SK-N-SH (cell line): Measurements from ENCODE around the gene IDI2. TPM values are rescaled to one million over a fixed set of nuclear protein-coding genes. Genes with fewer than 3 reads are reported as not detected.

Experiments used
- CTCF ChIA-PET: fragments of 300-600, 350-600 bp; formaldehyde crosslinking; extraction: SDS; loops from one replicate; lab custom pipeline; 2021; lab: Yijun Ruan, JAX
- POLR2A ChIA-PET: fragments of 350-600 bp; sonication (Branson Sonifier 250); formaldehyde crosslinking; extraction: SDS; loops from one replicate; lab custom pipeline; 2020; ENCODE audit warnings: antibody characterized with exemption, inconsistent platforms; lab: Yijun Ruan, JAX
- DNase-seq: peaks from one replicate; pipeline ENCODE4 v3.0.0; 2012
- H2AFZ ChIP-seq: fragments of 200-600 bp; sonication (generic); 2 replicates; pipeline ENCODE4 v1.8.1; 2016; ENCODE audit warnings: antibody characterized with exemption, mild to moderate bottlenecking, low read depth
- H3F3A ChIP-seq: fragments of 200-600 bp; sonication (generic); replicated peaks from 2 replicates; pipeline ENCODE3; 2016; ENCODE audit warnings: antibody characterized with exemption, mild to moderate bottlenecking; ENCODE audit not compliant: insufficient read depth
- H3K27ac ChIP-seq, 2 experiments: fragments of 200-500 bp in 1 of 2; fragments of 200-600 bp in 1 of 2; sonication (Bioruptor generic) in 1 of 2; sonication (generic), shearing (Covaris generic) in 1 of 2; 2 replicates each; pipeline versions ENCODE4 v1.5.1 to v1.6.1; 2014 to 2016; ENCODE audit warnings: low read depth in 2 of 2, inconsistent platforms in 1 of 2, low read length in 1 of 2, mild to moderate bottlenecking in 1 of 2, mixed read lengths in 1 of 2
- H3K27me3 ChIP-seq: fragments of 200-600 bp; sonication (generic), shearing (Covaris generic); 2 replicates; pipeline ENCODE4 v1.6.1; 2016; ENCODE audit warnings: mixed run types; ENCODE audit not compliant: insufficient read depth
- H3K36me3 ChIP-seq, 2 experiments: fragments of 200-500 bp in 1 of 2; fragments of 200-600 bp in 1 of 2; sonication (Bioruptor generic) in 1 of 2; sonication (generic) in 1 of 2; replicated peaks in 1 of 2; 2 replicates each; pipeline versions ENCODE3 to v1.5.1; 2014 to 2016; ENCODE audit warnings: low read length in 1 of 2, mild to moderate bottlenecking in 1 of 2; ENCODE audit not compliant: insufficient read depth in 2 of 2, control insufficient read depth in 1 of 2
- H3K4me1 ChIP-seq, 2 experiments: fragments of 200-500 bp in 1 of 2; fragments of 200-600 bp in 1 of 2; sonication (Bioruptor generic) in 1 of 2; sonication (generic), shearing (Covaris generic) in 1 of 2; 2 replicates each; pipeline versions ENCODE4 v1.5.1 to v1.6.1; 2014 to 2016; ENCODE audit warnings: low read depth in 1 of 2, low read length in 1 of 2, mixed run types in 1 of 2; ENCODE audit not compliant: insufficient read depth in 2 of 2, control insufficient read depth in 1 of 2
- H3K4me2 ChIP-seq: fragments of 200-600 bp; sonication (generic), shearing (Covaris generic); 2 replicates; pipeline ENCODE4 v1.6.1; 2017; ENCODE audit warnings: mixed run types
- H3K4me3 ChIP-seq, 2 experiments: fragments of 200-500 bp in 1 of 2; fragments of 200-600 bp in 1 of 2; sonication (Bioruptor generic) in 1 of 2; sonication (generic), shearing (Covaris generic) in 1 of 2; 2 replicates each; pipeline versions ENCODE4 v1.5.1 to v1.8.1; 2014 to 2016; ENCODE audit warnings: low read depth in 2 of 2, inconsistent platforms in 1 of 2, low read length in 1 of 2, mild to moderate bottlenecking in 1 of 2, mixed read lengths in 1 of 2, moderate library complexity in 1 of 2
- H3K79me2 ChIP-seq: fragments of 200-600 bp; sonication (generic); 2 replicates; pipeline ENCODE4 v1.8.1; 2017; ENCODE audit warnings: mild to moderate bottlenecking; ENCODE audit not compliant: insufficient read depth
- H3K9ac ChIP-seq: fragments of 200-600 bp; sonication (generic); 2 replicates; pipeline ENCODE4 v1.6.1; 2017; ENCODE audit warnings: mixed run types
- H3K9me2 ChIP-seq: fragments of 200-600 bp; sonication (generic); 2 replicates; pipeline ENCODE4 v1.6.1; 2017; ENCODE audit warnings: mixed run types
- H3K9me3 ChIP-seq: fragments of 200-600 bp; sonication (generic); 2 replicates; pipeline ENCODE4 v1.6.1; 2017; ENCODE audit warnings: mixed run types, mild to moderate bottlenecking, moderate library complexity
- H4K20me1 ChIP-seq: fragments of 200-600 bp; sonication (generic); 2 replicates; pipeline ENCODE4 v1.6.1; 2017; ENCODE audit warnings: mild to moderate bottlenecking, mixed run types; ENCODE audit not compliant: insufficient read depth
- CHD2 ChIP-seq: fragments of 150-350 bp; IDR thresholded peaks from 2 replicates; pipeline ENCODE4 v1.6.1; 2018; ENCODE audit warnings: low read length; ENCODE audit not compliant: partially characterized antibody
- CTCF ChIP-seq: fragments of 200-600 bp; sonication (generic); IDR thresholded peaks from 2 replicates; pipeline ENCODE4 v1.6.1; 2017; ENCODE audit warnings: antibody characterized with exemption, mild to moderate bottlenecking, moderate library complexity
- ELF1 ChIP-seq: IDR thresholded peaks from 2 replicates; pipeline ENCODE4 v1.4.0; 2012
- EZH2phosphoT487 ChIP-seq: fragments of 200-600 bp; sonication (generic); IDR thresholded peaks from 2 replicates; pipeline ENCODE4 v1.6.1; 2017; ENCODE audit warnings: low read depth, mixed run types, mild to moderate bottlenecking, antibody characterized with exemption, moderate library complexity, borderline replicate concordance
- FOXM1 ChIP-seq: IDR thresholded peaks from 2 replicates; pipeline ENCODE4 v1.4.0; 2012; ENCODE audit warnings: low read depth, mild to moderate bottlenecking
- GATA2 ChIP-seq: sonication (generic); formaldehyde crosslinking; IDR thresholded peaks from 2 replicates; pipeline ENCODE4 v1.5.0; 2020; ENCODE audit warnings: mild to moderate bottlenecking, missing genetic modification reagents
- MAX ChIP-seq: IDR thresholded peaks from 2 replicates; pipeline ENCODE4 v1.4.0; 2012; ENCODE audit warnings: low read depth
- MEF2A ChIP-seq: IDR thresholded peaks from 2 replicates; pipeline ENCODE4 v1.4.0; 2012; ENCODE audit warnings: low read depth, borderline replicate concordance
- MXI1 ChIP-seq: IDR thresholded peaks from 2 replicates; pipeline ENCODE4 v1.6.1; 2012; ENCODE audit warnings: mild to moderate bottlenecking, low read depth, low read length, improper control_type of control experiment
- NRF1 ChIP-seq: IDR thresholded peaks from 2 replicates; pipeline ENCODE4 v1.6.1; 2012; ENCODE audit warnings: low read depth, mild to moderate bottlenecking, low read length
- POLR2AphosphoS5 ChIP-seq: IDR thresholded peaks from 2 replicates; pipeline ENCODE4 v1.6.1; 2012; ENCODE audit warnings: low read depth, low read length
- RAD21 ChIP-seq: IDR thresholded peaks from 2 replicates; pipeline ENCODE4 v1.6.1; 2012; ENCODE audit warnings: mild to moderate bottlenecking, low read length
- RCOR1 ChIP-seq: fragments of 150-350 bp; IDR thresholded peaks from 2 replicates; pipeline ENCODE4 v1.6.1; 2017; ENCODE audit warnings: antibody characterized with exemption, low read length
- TAF1 ChIP-seq: IDR thresholded peaks from 2 replicates; pipeline ENCODE4 v1.6.1; 2012; ENCODE audit warnings: low read depth, mild to moderate bottlenecking, low read length, moderate library complexity, borderline replicate concordance
- TCF12 ChIP-seq: IDR thresholded peaks from 2 replicates; pipeline ENCODE4 v1.4.0; 2012
- USF1 ChIP-seq: IDR thresholded peaks from 2 replicates; pipeline ENCODE4 v1.4.0; 2012; ENCODE audit warnings: low read depth, borderline replicate concordance
- USF2 ChIP-seq: fragments of 150-350 bp; IDR thresholded peaks from 2 replicates; pipeline ENCODE4 v1.6.1; 2017; ENCODE audit warnings: antibody characterized with exemption, low read length, low read depth, borderline replicate concordance
- WGBS: methylation state at CpG from one replicate; pipeline ENCODE4 v1.1.6; 2017; ENCODE audit warnings: low lambda C conversion rate; 5-methylcytosine and 5-hydroxymethylcytosine counted together
- polyA plus RNA-seq, 3 experiments: library from polyadenylated mRNA; depleted of rRNA; stranded (reverse); fragments of >200 nt; gene quantifications; 2 replicates each; pipeline ENCODE4 v1.2.3, GENCODE V29; 2012

IDI2 gene
- polyA plus RNA-seq, 1 of the 3 experiments (the other 2 are of a cell fraction) = not detected

GRCh38 chr10:1022413-1022812 lies 3.2 kb downstream of the IDI2 start (continued):
- no peak for TF ChIP-seq USF2
- TF ChIP-seq RCOR1 = no peak
- TF ChIP-seq ELF1 = no peak
- TF ChIP-seq FOXM1 = no peak
- no peak for TF ChIP-seq POLR2AphosphoS5
- TF ChIP-seq CTCF = no peak
- TF ChIP-seq GATA2 (CRISPR knock-in tag) = no peak
- TF ChIP-seq NRF1 = no peak
- TF ChIP-seq MEF2A = no peak

GRCh38 chr10:1020958-1021357 lies 4.7 kb downstream of the IDI2 start:
- TF ChIP-seq MXI1 (no peak), RAD21 (no peak), TAF1 (no peak), EZH2phosphoT487 (no peak), USF1 (no peak), CTCF (no peak), TCF12 (no peak), GATA2 (CRISPR knock-in tag) (no peak), MAX (no peak), CHD2 (no peak)
- Histone ChIP-seq H3K27ac (no peak overlapping the region), H3F3A (peaks cover 10% of the 10 kb centered on the region), H3K4me2 (no peak overlapping the region), H3K9me2 (no peaks in the 10 kb centered on the region), H3K9ac (no peak overlapping the region), H3K4me3 (no peak overlapping the region), H2AFZ (no peak overlapping the region), H4K20me1 (no peaks in the 10 kb centered on the region), H3K9me3 (no peaks in the 10 kb centered on the region), H3K27me3 (no peaks in the 10 kb centered on the region), H3K36me3 (peaks cover 23 to 34% of the 10 kb centered on the region in 2 experiments), H3K4me1 (no peaks in the 10 kb centered on the region), H3K79me2 (no peaks in the 10 kb centered on the region)
- DNase-seq = no peak
- ChIA-PET CTCF (no interaction called here), POLR2A (no interaction called here)
- 100% methylated on average over 4 of the region's 9 CpGs for WGBS
